ENCODE results near the gene OR2H2. TPM values are rescaled to one million over a fixed set of nuclear protein-coding genes. Genes with fewer than 3 reads are reported as not detected.

Gene OR2H2
- total RNA-seq, 1 donor from 2014 or later: not detected

DNA sequence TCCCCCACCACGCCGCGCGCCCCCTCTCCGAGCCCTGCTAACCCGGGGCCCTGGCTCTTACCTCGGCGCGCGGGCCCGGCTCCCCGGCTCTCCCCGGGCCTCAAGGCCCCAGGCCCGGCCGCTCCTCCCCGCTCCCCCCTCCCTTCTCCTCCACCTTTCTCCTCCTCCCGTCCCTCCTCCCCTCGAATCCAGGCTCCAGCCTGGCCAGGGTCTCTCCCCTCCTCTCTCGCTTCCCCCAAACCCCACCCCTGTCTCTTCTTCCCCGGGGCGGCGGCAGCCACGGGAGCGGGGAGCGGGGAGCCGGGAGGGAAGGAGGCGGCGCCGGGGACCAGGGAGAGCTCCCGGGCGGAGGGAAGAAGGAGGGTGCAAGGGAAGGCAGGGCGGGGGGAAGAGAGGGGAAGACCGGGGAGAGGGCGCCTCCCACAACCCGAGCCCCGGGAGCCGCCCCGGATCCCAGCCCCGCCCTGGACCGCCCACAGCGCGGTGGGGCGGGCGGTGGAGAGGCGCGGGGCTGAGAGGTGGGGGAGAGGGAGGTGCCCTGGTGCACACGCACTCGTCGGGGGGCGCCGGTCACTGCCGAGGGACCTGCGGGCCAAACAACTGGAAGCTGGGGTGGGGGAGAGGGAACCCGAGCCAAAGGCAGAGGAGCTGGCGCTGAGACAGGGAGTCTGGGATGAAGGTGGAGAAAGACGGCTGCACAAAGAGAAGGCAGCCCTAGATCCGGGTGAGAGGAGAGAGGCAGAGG is 48.0 kb downstream of the OR2H2 start, which contains the start of gene GABBR1:
Gene GABBR1 (minus strand): TSS at position 395 of the 745 bp plus-strand sequence. CDS start 798 bp downstream, outside the sequence.
- Histone ChIP-seq H3K27me3 (ENCODE audit: insufficient read depth, low read length) (no peaks in the 10 kb centered on the region), H3K4me2 (ENCODE audit: low read length) (peak within 1 kb of the TSS; percentile 100), H3K79me2 (ENCODE audit: insufficient read depth, low read length) (peaks cover 10% of the 10 kb centered on the region), H4K20me1 (ENCODE audit: insufficient read depth, low read length) (peaks cover 17% of the 10 kb centered on the region), H3K4me1 (ENCODE audit: insufficient read depth, low read length) (peaks cover 31% of the 10 kb centered on the region), H2AFZ (ENCODE audit: low read depth, low read length) (peak within 1 kb of the TSS; percentile 91), H3K4me3 (ENCODE audit: insufficient read depth, low read depth, low read length) (peak within 1 kb of the TSS; percentile 79), H3K36me3 (ENCODE audit: insufficient read depth, low read length) (no peaks in the 10 kb centered on the region), H3K9me3 (ENCODE audit: insufficient read depth, low read depth, low read length) (no peaks in the 10 kb centered on the region), H3K9ac (ENCODE audit: low read length) (peak within 1 kb of the TSS; percentile 82), H3K27ac (ENCODE audit: low read depth, low read length) (peak within 1 kb of the TSS; percentile 47)
- DNase-seq (ENCODE audit: low read depth): peak; percentile 76
- Mint-ChIP-seq H3K9me3 (ENCODE audit: unreplicated experiment) (no peaks in the 10 kb centered on the region), H3K36me3 (ENCODE audit: low read depth, unreplicated experiment) (no peaks in the 10 kb centered on the region), H3K27ac (ENCODE audit: unreplicated experiment) (peak within 1 kb of the TSS; percentile 82), H3K4me1 (ENCODE audit: low read depth, unreplicated experiment) (peaks cover 25% of the 10 kb centered on the region), H3K27me3 (ENCODE audit: low read depth, unreplicated experiment) (no peaks in the 10 kb centered on the region), H3K4me3 (ENCODE audit: unreplicated experiment) (peak within 1 kb of the TSS; percentile 87)
- no peak for FAIRE-seq
- TF ChIP-seq, protein P1, sequence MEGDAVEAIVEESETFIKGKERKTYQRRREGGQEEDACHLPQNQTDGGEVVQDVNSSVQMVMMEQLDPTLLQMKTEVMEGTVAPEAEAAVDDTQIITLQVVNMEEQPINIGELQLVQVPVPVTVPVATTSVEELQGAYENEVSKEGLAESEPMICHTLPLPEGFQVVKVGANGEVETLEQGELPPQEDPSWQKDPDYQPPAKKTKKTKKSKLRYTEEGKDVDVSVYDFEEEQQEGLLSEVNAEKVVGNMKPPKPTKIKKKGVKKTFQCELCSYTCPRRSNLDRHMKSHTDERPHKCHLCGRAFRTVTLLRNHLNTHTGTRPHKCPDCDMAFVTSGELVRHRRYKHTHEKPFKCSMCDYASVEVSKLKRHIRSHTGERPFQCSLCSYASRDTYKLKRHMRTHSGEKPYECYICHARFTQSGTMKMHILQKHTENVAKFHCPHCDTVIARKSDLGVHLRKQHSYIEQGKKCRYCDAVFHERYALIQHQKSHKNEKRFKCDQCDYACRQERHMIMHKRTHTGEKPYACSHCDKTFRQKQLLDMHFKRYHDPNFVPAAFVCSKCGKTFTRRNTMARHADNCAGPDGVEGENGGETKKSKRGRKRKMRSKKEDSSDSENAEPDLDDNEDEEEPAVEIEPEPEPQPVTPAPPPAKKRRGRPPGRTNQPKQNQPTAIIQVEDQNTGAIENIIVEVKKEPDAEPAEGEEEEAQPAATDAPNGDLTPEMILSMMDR (IDR thresholded peaks at IDR 0.05; ENCODE audit: insufficient read depth, low read depth, low read length): no peak
- TF ChIP-seq EZH2 (IDR thresholded peaks at IDR 0.05; ENCODE audit: insufficient read depth, low read length): no peak

GRCh38 chr6:29633534-29633905 is 48.6 kb downstream of the OR2H2 start:
- peak overlapping the region; percentile 82 for H3K9ac ChIP-seq (ENCODE audit: low read length)

More at GRCh38 chr6:29633534-29633905, 48.6 kb downstream of the OR2H2 start:
- peak overlapping the region; percentile 82 for H3K27ac Mint-ChIP-seq (ENCODE audit: unreplicated experiment)
- H3K27me3 Mint-ChIP-seq (ENCODE audit: low read depth, unreplicated experiment): no peaks in the 10 kb centered on the region
- H3K4me3 Mint-ChIP-seq (ENCODE audit: unreplicated experiment): peak overlapping the region; percentile 87
- no peak overlapping the region for H3K27ac ChIP-seq (ENCODE audit: low read depth, low read length)
- peak overlapping the region; percentile 91 for H2AFZ ChIP-seq (ENCODE audit: low read depth, low read length)
- H4K20me1 ChIP-seq (ENCODE audit: insufficient read depth, low read length): peaks cover 17% of the 10 kb centered on the region
- H3K79me2 ChIP-seq (ENCODE audit: insufficient read depth, low read length): peaks cover 10% of the 10 kb centered on the region
- H3K27me3 ChIP-seq (ENCODE audit: insufficient read depth, low read length): no peaks in the 10 kb centered on the region
- no peaks in the 10 kb centered on the region for H3K36me3 ChIP-seq (ENCODE audit: insufficient read depth, low read length)
- TF ChIP-seq, protein P1 (IDR thresholded peaks at IDR 0.05; ENCODE audit: insufficient read depth, low read depth, low read length): no peak
- TF ChIP-seq EZH2 (IDR thresholded peaks at IDR 0.05; ENCODE audit: insufficient read depth, low read length): no peak
- peaks cover 22% of the 10 kb centered on the region for H3K4me1 Mint-ChIP-seq (ENCODE audit: low read depth, unreplicated experiment)
- H3K9me3 Mint-ChIP-seq (ENCODE audit: unreplicated experiment): no peaks in the 10 kb centered on the region
- peak overlapping the region; percentile 79 for H3K4me3 ChIP-seq (ENCODE audit: insufficient read depth, low read depth, low read length)
- H3K4me1 ChIP-seq (ENCODE audit: insufficient read depth, low read length): peaks cover 31% of the 10 kb centered on the region
- H3K4me2 ChIP-seq (ENCODE audit: low read length): peak overlapping the region; percentile 100
- DNase-seq (ENCODE audit: low read depth) (peak; percentile 10), FAIRE-seq (no peak)
- no peaks in the 10 kb centered on the region for H3K9me3 ChIP-seq (ENCODE audit: insufficient read depth, low read depth, low read length)
- no peaks in the 10 kb centered on the region for H3K36me3 Mint-ChIP-seq (ENCODE audit: low read depth, unreplicated experiment)
